GM21423 (cell line): ENCODE measurements around the gene ABCC5.

Source experiments
- ATAC-seq: cut with Tn5 transposase; IDR thresholded peaks from one replicate; pipeline ENCODE4 v1.9.1; 2021; ENCODE audit warnings: mild to moderate bottlenecking, moderate library complexity; ENCODE audit not compliant: unreplicated experiment

ABCC5 gene

GRCh38 chr3:183981990-183982644 lies 35.6 kb downstream of the ABCC5 start:
- ATAC-seq: no peak

- ATAC-seq: no peak
Measured at GRCh38 chr3:183980403-183980802, 37.3 kb downstream of the ABCC5 start.

GRCh38 chr3:183975981-183976662 lies 41.6 kb downstream of the ABCC5 start:
- ATAC-seq: no peak

GRCh38 chr3:183968666-183969245 lies 48.9 kb downstream of the ABCC5 start:
- no peak for ATAC-seq

GRCh38 chr3:183967693-183968092 lies 50.0 kb downstream of the ABCC5 start:
- ATAC-seq: no peak

- ATAC-seq: no peak
Measured at GRCh38 chr3:183966361-183966791, 51.3 kb downstream of the ABCC5 start.

GRCh38 chr3:183962807-183963206 lies 54.9 kb downstream of the ABCC5 start:
- no peak for ATAC-seq

GRCh38 chr3:183959214-183959613 lies 58.5 kb downstream of the ABCC5 start:
- ATAC-seq: no peak

GRCh38 chr3:183958775-183959174 lies 58.9 kb downstream of the ABCC5 start:
- no peak for ATAC-seq

GRCh38 chr3:183958226-183958625 lies 59.5 kb downstream of the ABCC5 start:
- no peak for ATAC-seq

GRCh38 chr3:183954875-183955274 lies 62.8 kb downstream of the ABCC5 start:
- no peak for ATAC-seq

- no peak for ATAC-seq
Measured at GRCh38 chr3:183953471-183954070, 64.1 kb downstream of the ABCC5 start.

GRCh38 chr3:183951459-183951858 lies 66.2 kb downstream of the ABCC5 start:
- ATAC-seq: no peak

- ATAC-seq: no peak
Measured at GRCh38 chr3:183949690-183950089, 68.0 kb downstream of the ABCC5 start.

- no peak for ATAC-seq
Measured at GRCh38 chr3:183946037-183946436, 71.6 kb downstream of the ABCC5 start.

GRCh38 chr3:183944775-183945174 lies 72.9 kb downstream of the ABCC5 start:
- no peak for ATAC-seq

- ATAC-seq: no peak
Measured at GRCh38 chr3:183943739-183944138, 73.9 kb downstream of the ABCC5 start.

GRCh38 chr3:183941216-183941615 lies 76.5 kb downstream of the ABCC5 start:
- ATAC-seq: no peak

- no peak for ATAC-seq
Measured at GRCh38 chr3:183937601-183938286, 79.9 kb downstream of the ABCC5 start.

- ATAC-seq: no peak
Measured at GRCh38 chr3:183933160-183933559, 84.5 kb downstream of the ABCC5 start.

- ATAC-seq: no peak
Measured at GRCh38 chr3:183931881-183932280, 85.8 kb downstream of the ABCC5 start.
